ENCODE data around the gene PRDM1. TPM values are rescaled to one million over a fixed set of nuclear protein-coding genes. Genes with fewer than 3 reads are reported as not detected.

PRDM1 gene
- total RNA-seq, 4 donors from 2014 or later = 5.3 to 13.4 (median 10.6) TPM

GRCh38 chr6:106104476-106104875 lies 18.3 kb downstream of the PRDM1 start:
- TF ChIP-seq CTCF (IDR thresholded peaks at IDR 0.05; ENCODE audit: low read depth) = no peak

GRCh38 chr6:106104941-106105340 lies 18.8 kb downstream of the PRDM1 start:
- no peak for TF ChIP-seq CTCF (IDR thresholded peaks at IDR 0.05; ENCODE audit: low read depth)

GRCh38 chr6:106105493-106105892 lies 19.4 kb downstream of the PRDM1 start:
- no peak for TF ChIP-seq CTCF (IDR thresholded peaks at IDR 0.05; ENCODE audit: low read depth)

- no peak for TF ChIP-seq CTCF (IDR thresholded peaks at IDR 0.05; ENCODE audit: low read depth)
These were observed 20.3 kb downstream of the PRDM1 start for GRCh38 chr6:106106276-106107042.

GRCh38 chr6:106107043-106107613 lies 21.0 kb downstream of the PRDM1 start:
- TF ChIP-seq CTCF (IDR thresholded peaks at IDR 0.05; ENCODE audit: low read depth) = no peak

- no peak for TF ChIP-seq CTCF (IDR thresholded peaks at IDR 0.05; ENCODE audit: low read depth)
These were observed 22.0 kb downstream of the PRDM1 start for GRCh38 chr6:106108129-106108528.

GRCh38 chr6:106109029-106109428 lies 22.9 kb downstream of the PRDM1 start:
- TF ChIP-seq CTCF (IDR thresholded peaks at IDR 0.05; ENCODE audit: low read depth) = no peak

All from subcutaneous adipose tissue (tissue), 4 donors.